CD4-positive, alpha-beta T cell treated with Interleukin-4 for 4 hours (primary cell): ENCODE results near the gene CALHM1.
A peak's percentile ranks its signal among the peaks of the same experiment; 100 is the strongest.
"Not testable (repeated sequence)": the region's sequence is repeated elsewhere in the genome, so short reads cannot be mapped to it uniquely, and the experiment has no call there.

Experiments used
- DNase-seq: peaks from one replicate; pipeline ENCODE4 v3.0.0-alpha.2; 2020

Gene CALHM1, protein sequence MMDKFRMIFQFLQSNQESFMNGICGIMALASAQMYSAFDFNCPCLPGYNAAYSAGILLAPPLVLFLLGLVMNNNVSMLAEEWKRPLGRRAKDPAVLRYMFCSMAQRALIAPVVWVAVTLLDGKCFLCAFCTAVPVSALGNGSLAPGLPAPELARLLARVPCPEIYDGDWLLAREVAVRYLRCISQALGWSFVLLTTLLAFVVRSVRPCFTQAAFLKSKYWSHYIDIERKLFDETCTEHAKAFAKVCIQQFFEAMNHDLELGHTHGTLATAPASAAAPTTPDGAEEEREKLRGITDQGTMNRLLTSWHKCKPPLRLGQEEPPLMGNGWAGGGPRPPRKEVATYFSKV

DNA sequence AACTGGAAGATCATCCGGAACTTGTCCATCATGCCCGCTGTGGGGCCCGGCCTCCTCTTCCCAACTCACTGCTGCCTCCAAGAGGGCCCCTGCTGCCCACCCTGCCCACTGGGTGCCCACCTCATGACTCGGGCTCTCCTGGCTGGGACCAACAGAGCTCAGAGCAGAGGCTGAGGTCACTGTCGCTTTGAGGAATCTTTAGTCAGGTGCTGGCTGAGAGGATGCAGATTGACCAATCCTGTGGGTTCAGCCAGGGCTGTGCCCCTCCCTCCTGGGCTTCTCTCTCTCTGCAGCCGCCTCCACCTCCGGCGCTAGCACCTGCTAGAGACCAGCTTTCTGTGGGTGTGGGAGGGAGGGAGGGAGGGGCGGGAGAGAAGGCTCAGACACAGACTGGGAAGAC is at the start of gene CALHM1:
CALHM1 (minus strand) TSS at position 181 of the 400 bp plus-strand sequence; CDS start at position 32, 149 bp downstream.
- DNase-seq = no peak

DNA sequence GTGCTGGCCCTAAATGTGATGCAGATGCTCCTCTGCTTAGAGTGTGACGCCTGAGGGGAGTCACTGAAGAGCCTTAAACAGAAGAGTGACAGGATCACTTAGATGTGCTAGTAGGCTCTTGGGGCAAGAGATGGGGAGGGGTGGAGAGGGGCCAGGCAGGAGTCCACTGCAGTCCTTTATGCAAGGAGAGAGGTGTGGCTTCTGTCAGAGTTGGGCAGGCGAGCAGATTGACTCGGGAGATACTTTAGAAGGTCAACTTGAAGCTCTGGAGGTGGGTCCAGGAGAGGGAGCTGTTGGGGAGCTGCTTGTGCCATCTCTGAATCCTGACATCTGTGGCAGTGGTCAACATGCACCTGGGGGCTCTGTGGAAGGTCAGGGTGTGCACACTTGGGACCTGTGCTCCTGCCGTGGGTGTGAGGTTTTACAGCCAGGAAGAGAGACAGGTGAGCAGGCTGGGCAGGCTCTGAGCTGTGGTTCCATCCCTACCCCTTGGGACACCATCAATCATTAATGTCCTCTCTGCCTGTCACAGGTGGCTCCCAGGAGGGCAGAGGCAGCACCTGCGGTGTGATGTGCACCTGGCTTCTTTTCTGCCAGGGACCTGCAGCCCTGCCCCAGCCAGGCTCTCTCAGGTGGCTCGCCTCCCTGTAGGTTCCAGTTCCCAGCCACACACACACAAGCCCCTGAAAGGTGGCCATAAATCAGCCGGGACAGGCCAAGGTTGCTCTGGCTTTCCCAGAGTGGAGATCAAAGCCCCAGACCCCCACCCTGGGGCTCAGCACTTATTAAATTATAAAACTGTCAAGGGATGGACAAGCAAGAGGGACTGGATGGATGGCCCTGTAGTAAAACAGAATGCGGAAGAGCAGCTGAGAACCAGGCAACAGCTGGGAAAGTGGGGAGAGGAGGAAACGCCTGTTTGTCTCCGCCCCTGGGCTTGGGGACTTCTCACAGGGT is 48.8 kb upstream of the CALHM1 start:
- DNase-seq = no peak

DNA sequence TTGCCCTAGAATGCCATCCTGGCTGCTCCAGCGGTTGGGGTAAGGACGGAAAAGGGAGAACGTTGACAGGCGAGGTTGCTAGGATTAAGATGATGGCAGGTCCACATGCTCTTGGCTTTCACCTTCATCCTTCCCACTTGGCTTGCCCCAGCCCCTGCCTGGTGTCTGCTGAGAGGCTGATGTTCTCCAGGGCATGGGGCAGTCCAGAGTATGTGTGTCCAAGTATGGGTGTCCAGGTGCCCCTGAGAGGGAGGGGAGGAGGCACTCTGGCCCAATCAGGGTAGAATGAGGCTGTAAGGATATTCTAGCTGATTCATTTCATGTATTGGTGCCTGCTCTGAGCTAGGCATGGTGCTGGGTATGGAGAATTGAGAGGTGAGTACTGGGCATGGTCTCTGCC is 47.4 kb upstream of the CALHM1 start:
- DNase-seq = no peak

DNA sequence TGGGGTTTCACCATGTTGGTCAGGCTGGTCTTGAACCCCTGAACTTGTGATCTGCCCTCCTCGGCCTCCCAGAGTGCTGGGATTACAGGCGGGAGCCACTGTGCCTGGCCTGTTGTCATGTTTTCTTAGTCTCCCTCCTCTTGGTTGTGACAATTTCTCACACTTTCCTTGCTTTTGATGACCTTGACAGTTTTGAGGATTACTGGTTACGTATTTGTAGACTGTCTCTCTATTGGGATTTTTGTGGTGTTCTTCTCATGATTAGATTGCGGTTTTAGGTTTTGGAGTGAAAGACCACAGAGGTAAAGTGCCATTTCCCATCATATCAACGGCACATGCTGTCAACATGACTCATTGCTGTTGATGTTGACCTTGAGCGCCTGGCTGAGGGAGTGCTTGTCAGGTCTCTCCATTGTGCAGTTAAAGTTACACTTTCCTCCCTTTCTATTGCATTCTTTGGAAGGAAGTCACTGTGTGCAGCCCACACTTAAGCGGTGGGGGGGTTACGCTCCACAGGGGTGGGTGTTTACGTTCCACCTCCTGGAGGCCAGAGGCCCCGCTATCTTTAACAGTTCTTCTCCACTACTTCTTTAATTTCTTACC is 45.6 kb upstream of the CALHM1 start:
- peak; percentile 64 for DNase-seq

DNA sequence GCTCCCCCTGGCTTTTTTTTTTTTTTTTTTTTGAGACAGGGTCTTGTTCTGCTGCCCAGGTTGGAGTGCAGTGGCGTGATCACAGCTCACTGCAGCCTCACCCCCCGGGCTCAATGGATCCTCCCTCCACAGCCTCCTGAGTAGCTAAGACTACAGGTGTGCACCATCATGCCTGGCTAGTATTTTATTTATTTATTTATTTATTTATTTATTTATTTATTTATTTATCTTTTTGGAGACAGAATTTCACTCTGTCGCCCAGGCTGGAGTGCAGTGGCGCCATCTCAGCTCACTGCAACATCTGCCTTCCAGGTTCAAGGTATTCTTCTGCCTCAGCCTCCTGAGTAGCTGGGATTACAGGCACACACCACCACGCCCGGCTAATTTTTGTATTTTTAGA is 45.1 kb upstream of the CALHM1 start:
- DNase-seq = not testable (repeated sequence)

DNA sequence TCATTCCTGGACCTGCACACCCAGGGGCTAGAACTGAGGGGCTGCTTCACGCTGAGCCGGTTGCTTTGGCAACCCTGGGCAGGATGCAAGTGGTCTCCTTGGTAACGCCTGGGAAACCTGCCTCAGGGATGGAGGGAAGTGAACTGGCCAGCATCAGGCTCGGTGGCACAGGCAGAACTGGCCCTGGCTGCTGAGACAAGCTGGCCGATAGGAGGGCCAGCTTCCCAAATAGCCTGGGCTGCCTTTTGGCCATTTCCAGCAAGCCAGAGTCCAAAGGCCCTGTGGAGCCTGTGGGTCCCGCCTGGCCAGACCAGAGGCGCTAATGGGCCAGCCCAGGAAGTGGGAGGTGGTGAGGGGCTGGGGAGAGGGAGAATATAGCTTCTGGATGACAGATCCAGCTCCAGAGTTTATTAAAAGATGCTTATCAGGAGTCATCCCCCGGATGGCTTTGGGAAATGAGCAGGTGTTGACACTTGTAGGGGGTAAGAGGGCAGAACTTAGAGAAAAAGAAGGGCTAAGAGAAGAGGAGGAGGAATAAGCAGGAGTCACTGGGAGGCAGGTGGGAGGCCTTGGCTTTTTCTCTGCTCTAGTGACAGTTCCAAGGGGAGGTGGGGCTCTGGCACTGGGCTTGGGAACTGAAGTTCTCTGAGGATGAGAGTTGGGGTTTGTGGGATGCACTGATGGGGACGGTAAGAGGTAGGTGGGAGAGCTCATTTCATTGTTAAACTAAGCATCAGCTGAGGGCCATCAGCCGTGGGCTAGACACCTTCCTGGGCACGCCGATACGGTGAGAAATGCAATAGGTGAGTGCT is 44.4 kb upstream of the CALHM1 start:
- DNase-seq = no peak

DNA sequence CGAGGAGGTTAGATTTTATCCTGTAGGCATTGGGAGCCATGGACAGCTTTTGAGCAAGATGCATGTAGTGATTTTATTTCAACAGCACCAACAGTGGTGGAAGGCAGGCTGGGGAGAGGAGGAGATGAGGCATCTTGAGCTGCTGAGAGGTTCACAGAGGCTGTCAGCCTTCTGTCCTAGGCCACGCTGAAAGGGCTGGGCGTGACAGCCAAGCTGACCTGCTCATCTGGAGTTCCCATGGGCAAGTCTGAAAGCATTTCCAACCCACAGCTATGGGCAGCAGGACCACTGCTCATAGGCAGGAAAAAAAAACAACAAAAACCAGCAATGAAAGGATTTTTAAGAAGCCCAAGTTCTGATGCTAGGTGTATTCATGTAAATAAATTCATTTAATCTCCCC is 42.5 kb upstream of the CALHM1 start:
- DNase-seq = no peak

DNA sequence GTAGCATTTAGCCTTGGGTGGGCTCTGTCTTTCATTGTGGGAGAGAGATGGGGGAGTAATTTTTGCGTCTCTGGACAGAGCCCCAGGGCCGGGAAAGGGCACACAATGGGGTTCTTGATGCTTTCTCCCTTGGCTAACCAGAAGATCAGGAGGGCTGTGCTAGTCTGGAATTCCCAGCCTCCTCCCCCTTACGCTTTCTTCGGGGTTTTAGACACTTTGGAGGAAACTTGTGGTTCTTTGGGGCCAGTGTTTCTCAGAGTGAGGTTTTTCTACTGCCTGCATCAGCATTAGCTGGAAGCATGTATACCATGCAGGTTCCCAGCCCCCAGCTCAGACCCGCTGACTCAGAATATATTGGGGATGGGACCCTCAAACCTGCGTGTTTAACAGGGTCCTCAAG is 41.8 kb upstream of the CALHM1 start:
- DNase-seq = no peak

DNA sequence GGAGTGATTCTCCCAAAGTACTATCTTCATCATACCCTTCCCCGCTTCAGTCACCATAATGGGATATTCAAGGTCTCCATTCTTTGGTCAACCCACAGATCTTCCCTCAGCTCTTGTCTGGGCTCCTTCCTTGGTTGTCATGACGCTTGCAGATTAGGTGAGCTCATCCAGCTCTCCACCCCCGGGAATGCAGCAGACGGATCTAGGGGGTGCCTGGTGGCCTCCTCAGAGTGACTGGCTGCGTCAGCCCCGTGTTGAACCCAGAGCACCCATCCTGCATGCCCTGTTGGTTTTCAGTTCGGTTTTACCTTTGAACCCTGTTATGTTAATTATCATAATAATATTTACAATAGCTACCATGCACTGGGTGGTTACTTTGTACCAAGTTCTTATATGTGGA is 41.2 kb upstream of the CALHM1 start:
- DNase-seq = no peak

DNA sequence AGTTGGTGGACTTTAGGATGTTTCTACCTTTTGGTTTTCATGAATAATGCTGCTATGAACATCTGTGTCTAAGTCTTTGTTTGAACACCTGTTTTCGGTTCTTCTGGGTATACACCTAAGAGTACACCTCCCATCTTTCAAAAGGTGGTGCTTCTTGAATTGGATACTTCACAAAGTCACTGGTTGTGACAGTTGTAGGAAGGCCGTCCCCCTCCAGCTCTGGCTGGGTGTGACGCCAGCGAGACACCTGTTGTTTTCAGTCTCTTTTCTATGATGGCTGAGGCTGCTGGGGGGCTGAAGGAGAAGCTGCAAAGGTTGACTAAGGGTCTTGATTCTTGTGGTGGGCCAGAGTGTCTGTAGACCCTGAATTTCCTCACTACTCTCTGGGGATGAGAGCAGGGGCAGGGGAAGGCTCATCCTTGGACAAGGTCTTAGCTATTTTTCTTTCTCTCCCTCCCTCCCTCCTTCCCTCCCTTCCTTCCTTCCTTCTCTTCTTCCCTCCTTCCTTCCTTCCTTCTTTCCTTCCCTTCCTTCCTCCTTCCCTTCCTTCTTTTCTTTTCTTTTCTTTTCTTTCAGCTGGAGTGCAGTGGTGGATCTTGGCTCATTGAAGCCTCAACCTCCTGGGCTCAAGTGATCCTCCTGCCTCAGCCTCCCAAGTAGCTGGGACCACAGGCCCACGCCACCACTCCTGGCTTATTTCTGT is 40.4 kb upstream of the CALHM1 start:
- no peak for DNase-seq

DNA sequence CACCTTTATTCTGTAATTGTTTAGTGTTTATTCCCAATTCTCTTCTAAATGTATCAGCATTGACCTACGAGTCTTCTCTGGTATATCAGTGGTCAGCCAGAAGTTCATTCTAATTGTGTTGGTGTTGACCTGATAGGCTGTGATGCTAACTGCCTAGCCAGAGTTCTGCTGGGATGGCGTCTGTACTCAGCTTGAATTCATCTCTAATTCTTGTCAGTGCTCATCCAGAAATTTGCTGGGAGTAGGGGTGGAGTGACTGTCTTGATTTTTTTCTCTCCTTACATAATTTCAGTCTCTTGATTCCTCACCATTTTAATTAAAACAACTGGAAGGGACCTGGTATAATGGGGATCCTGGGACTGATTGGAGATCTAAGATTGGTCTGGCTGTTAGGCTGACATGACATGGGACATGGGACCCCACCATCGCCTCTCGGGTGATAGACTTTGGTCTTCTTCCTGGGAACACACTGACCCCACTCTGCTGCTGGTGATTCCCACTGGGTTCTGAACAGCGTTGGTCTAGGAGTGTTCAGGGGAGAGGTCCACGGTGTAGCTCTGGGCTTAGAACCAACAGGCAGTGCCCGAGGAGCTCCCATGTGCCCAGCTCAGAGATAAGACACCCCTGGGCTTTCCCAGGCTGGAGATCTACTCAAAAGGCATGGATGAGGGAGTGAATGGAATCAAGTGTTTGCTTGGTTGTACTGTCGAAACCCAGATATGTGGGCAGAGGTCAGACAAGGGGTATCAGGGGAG is 38.6 kb upstream of the CALHM1 start:
- no peak for DNase-seq

DNA sequence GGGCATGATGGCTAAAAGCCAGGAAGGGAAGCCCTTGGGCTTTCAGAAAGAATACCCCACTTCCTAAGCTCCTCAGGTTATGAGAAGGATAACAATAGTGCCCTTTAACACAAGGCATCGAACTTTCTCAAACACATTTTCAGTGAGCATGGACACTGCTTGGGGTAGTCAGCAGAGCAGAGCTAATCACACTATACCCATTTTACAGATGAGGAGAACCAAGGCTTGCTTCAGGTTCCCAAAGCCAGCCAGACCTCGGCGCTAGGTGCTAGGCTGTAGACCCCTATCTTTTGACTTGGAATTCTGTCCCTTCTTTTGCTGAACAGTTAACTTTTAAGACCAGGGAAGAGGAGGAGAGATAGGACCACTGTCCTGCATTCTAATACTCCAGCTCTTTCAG is 36.6 kb upstream of the CALHM1 start:
- DNase-seq = no peak

DNA sequence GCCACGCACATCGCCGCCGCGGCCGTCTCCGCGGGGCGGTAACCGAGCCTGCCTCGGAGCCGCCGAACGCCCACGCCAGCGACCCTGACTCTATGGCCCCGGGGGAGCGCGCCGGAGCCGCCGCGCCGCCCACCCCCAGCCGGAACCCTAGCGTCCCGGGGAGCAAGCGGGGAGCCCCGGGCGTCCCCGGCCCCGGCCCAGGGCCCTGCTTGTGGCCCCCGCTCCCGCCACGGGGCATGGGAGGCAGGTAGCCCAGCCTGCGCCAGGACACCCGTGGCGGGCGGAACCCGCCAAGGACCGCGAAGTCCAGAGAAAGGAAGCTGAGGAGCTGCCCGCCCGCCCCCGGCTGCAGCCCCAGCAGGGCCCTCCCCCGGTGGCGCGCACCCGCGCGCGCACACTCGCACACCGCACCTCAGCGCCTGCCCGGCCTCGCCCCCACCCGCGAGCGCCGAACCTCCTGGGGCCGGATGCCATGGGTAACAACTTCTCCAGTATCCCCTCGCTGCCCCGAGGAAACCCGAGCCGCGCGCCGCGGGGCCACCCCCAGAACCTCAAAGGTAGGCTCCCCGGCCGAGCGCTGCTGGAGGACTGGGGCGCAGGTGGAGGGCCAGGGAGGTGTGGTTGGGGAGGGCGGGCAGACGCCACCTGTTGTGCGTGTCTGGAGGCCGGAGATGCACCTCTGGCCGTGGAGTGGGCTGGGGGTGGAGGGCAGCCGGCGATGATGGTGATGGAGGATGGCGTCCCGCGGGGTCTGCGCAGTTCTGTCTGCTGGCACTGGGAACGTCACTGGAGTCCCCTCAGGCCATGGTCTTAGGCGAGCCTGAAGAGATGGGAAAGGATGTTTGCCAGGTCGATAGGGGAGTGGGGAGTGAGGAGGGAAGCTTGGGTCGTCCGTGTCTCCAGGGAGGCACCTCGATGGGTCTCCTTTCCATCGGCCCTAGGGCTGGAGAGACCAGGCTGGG is 35.5 kb upstream of the CALHM1 start:
- no peak for DNase-seq

DNA sequence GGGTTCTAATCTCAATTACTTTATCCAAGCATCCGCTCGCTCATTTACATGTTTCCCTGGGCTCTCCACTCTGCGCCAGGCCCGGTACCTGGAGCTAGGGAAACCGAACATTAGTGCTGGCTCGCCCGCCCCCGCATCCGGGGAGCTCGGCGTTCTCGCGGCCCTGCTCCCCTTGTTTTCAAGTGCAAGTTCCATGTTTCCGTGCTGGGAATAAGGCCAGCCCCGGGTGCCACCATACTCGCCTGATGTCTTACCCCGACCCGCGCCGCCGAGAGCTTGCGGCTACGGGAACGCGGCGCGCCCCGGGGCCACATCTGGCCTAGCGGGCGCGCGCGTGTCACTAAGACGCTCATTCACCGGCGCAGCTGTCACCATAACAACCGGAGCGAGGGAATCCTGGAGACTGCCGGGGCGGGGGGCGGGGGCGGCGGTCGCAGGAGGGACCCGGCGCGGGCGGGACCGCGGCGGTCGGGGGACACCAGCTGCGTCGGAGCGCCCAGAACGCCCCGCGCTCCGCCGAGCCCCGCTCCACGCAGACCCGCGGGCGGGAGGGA is 34.7 kb upstream of the CALHM1 start, which contains the start of gene NEURL1:
NEURL1 (plus strand) TSS at position 344 of the 554 bp plus-strand sequence. CDS start 683 bp downstream, outside the sequence.
- no peak for DNase-seq

DNA sequence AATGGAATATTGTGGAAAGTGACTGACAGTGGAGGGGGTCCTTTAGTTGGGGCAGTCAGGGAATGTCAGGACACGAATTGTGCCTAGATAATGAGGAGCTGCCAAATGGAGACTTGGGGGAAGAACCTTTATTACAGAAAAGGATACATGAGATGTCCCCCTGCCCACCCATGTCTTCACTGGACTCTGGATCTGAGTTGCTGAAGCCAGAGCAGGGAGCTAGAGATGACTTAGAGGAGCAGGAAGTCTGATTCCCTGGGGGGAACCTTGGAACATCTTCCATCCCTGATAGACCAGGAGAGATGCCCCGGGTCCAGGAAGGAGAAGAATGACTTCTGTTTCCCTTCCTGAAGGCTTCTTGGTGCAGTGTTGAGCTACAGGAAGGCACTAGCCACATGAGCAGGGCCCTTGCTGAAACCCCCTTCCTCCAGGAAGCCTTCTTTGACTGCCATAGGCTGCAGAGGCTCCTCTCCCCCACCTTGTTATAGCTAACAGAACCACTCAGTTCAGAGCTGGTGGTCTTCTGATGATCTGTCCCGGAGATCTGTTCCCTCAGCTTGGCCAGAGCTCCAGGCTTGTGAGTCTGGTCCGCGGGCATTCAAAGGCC is 34.1 kb upstream of the CALHM1 start:
- no peak for DNase-seq

DNA sequence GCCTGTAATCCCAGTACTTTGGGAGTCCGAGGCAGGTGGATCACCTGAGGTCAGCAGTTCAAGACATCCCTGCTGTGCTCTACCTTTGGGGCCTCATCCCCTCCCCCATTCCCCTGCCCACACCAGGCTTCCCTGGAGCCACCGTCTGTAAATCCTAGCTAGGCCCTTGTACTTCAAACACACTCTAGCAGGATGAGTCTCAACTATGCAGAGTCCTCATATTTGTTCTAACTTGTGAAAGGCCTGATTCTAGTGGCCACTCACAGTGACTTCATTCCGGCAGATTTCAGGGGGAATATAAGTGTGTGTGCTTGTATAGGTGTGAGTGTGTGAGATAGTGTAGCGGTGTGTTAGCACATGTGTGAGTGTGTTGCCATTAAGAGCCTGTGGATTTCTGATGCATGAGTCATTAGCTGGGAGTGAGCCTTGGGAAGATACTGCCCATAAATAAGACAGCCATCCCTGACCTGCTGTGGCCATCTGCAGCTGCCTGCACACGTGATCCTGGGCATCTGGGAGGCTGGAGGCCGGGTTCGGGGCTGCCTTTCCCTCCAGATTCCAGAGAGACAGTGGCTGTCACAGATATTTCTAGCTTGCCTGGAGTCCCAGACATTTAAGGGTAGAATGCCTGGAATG is 33.1 kb upstream of the CALHM1 start:
- DNase-seq = no peak

DNA sequence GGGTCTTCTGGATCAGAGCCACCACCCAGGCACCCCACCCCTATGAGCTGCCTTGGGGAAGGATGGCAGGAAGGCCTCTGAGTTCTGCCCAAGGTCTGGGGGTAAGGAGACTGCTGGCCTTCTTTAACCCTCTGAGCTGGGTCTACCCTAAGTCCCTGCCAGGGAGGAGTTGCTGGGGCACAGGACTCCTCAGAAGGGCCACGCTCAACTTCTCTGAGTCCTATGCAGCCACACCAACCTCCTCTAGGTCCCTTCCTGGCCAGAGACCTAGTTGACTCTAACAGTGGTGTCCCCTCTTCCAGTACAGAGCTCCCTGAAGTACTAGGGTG is 32.2 kb upstream of the CALHM1 start:
- no peak for DNase-seq

DNA sequence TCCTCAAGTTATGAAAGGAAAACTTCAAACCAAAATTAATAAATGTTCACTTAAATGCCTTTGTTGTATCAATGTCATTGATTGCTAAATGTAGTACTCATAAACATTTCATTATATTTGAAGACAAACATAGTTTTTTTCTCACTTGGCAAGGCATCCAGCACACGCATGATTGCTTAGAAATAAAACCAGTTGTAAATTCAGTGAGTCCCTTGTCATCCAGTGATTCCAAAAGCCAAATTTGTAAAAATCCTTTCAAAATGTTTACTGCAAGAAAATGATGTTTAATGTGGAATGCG is 28.7 kb upstream of the CALHM1 start:
- no peak for DNase-seq
